NCI-H226 (cell line): ENCODE results near the gene LHFPL3.

Source experiments
- DNase-seq: peaks from one replicate; pipeline ENCODE4 v3.0.0-alpha.2; 2015

The LHFPL3 gene

DNA sequence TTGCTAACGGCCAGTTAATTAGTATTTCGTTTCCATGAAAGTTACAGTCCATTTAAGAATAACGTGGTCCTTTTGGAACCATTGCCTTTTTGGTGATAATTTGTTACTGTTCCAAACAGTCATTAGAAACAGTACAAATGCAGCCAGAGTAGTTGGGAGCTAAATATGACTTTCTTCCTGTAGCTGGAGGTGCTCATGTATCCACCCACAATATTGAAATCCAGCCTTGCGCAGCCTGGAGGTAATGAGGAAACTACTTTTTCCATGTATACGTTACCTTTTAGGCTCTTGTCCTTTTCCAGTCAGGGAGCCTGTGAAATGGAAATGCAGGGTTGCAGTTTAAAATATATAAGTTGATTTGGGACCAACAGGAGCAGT lies 43.6 kb downstream of the LHFPL3 start:
- no peak for DNase-seq

DNA sequence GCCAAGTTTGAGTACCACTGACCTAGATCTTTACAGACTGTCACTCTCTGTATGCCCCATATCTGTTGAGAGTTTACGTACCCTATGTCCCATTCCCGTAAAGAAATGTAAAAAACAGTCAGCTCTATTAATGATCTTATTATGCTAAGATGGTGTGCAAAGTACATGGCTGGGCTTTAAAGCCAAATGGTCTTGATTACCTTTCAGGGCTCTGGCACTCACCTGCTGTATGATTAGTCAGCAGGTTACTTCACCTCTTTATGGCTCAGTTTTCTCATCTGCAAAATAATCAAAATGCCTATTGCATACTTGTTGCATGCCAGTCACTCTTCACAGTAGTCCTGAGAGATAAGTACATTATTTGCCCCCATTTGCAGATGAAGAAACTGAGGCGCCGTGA lies 54.2 kb downstream of the LHFPL3 start:
- no peak for DNase-seq

DNA sequence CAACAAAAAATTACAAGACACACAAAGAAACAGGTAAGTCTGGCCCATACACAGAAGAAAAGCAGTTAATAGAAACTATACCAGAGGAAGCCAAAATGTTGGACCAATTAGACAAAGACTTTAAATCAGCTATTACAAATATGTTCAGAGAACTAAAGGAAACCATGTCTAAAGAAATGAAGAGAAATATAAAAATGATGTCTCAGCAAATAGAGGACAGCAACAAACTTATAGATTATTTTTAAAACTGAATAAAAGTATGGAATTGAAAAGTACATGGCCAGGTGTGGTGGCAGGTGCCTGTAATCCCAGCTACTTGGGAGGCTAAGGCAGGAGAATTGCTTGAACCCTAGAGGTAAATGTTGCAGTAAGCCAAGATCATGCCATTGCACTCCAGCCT lies 58.5 kb downstream of the LHFPL3 start:
- no peak for DNase-seq

DNA sequence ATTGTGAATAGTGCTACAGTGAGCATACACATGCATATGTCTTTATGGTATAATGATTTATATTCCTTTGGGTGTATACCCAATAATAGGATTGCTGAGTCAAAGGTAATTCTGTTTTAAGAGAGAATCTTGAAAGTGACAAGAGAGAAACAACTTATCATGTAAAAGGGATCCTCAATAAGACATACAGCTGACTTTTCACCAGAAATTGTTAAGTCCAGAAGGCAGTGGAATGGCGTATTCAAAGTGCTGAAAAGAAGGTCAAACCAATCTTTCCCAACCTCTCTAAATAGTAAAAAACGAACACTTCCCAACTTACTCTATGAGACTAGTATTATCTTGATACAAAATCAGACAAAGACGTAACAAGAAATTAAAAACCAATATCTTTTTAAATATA lies 59.8 kb downstream of the LHFPL3 start:
- no peak for DNase-seq

DNA sequence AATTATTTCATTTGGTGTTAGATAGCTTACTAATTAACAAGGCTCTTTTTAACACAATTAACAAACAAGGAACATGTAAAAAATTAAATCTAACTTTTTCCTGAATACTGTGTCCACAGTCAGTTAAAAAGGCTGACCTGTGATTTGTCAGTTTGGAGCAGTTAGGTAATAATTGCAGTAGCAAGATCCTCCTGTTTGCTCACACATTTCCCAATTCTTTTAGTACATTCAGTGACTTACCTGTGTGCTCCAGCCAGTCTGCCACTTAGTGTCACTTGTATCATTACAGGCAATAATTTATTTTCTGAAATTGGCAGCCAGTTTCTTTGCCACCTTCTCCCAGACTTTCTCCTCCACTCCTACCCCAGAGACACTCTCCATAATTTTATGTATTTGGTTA lies 66.8 kb downstream of the LHFPL3 start:
- no peak for DNase-seq

DNA sequence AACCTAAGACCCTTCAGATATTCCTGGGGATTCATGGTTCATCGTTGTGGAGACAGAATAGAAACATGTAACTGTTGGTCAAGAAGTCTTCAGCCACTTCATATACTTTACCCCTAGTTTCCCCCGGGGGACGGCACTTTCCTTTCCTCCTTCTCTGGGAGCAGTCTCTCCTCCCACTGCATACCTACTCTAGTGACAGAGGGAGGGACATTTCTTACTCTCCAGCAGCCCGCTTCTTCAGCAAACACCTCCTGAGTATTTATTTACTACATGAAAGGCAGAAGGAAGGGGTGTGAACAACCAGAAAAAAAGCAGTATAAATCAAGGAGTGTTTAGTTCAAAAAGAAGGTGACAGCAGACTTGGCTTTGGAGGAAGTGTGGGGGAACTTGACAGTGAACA lies 69.0 kb downstream of the LHFPL3 start:
- no peak for DNase-seq

DNA sequence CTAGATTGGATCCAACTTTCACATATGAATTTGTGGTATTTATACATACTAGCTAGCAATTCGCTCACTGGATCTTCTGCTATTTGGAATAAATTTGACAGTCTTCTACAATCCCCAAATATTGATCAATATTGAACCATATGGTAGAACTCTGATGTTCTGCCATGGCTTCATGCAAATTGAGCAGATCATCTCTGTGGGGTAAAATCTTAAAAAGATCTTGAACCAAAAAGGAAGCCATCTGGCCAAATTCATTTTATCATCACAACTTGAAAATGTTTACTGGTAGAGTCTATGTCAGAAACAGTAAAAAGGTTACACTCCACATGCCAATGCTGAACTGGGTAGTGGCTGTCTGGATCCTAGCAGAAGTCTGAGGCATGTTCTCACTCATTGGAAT lies 80.0 kb downstream of the LHFPL3 start:
- no peak for DNase-seq

DNA sequence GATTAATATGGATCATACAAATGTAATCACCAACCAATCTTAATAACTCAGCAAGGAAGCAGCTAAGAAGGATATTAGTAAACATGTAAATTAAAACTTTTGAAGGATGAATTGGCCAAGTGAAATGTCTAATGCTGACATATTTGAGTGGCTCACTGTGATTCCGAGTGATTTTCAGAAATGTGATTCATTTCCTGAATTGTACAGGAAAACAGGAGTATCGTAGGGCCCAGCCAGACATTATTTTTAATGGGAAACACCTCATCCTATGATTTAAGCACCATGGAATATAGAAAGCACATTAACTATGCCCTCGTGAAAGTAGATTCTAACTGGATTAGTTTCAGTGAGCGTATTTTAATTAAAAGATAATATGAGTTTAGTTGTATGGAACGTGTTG lies 82.3 kb downstream of the LHFPL3 start:
- DNase-seq: no peak

DNA sequence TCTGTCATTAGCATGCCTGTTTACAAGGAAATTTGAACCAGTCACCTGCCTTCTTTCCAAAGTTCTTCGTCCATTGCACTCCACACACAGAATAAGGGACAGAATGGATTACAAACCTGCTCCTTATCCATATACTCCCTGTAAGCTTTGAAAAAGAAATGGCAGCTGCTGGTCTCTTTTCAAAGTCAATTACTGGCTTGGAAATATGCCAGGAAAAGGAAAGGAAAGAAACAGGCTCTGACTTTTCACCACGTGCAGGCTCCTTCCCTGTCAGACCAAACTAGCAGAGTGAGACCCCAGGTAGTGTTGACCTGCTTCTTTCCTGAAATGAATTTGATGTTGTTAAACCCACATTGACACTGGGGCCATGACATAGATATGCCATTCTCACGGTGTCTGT lies 84.5 kb downstream of the LHFPL3 start:
- no peak for DNase-seq

DNA sequence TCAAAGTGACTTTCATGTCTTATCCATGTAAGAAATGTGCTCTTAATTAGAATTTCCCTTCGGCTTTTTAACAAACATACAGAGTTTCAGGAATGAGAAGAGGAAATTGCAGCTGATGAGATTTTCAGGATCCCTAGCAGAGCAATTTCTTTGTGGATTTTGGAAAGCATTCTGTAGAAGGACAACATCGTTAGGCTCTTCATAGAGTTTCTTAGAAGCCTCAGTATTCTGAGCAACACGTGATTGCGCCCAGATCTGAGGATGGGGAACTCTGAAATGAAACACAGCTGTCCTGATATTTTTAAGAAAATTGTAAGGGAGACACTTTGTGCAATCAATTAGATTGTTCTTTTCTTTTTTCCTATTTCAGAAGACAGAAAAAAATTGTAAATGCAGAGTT lies 85.8 kb downstream of the LHFPL3 start:
- no peak for DNase-seq

DNA sequence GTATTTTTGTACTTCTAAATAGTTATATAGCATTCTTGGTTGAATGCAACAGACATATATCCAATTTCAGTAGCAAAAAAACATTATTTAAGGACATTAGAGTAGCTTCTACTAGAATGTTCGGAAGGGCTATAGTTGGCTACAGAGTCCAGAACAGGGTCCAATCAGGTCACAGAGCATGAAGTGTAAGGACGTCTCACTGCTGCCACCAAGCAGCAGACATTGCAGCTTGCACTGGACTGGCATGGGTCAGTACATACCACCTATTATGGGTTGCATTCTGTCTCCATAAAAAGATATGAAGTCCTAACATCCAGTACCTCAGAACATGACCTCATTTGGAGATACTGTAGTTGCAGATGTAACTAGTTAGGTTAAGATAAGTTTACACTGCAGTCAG lies 87.3 kb downstream of the LHFPL3 start:
- no peak for DNase-seq

DNA sequence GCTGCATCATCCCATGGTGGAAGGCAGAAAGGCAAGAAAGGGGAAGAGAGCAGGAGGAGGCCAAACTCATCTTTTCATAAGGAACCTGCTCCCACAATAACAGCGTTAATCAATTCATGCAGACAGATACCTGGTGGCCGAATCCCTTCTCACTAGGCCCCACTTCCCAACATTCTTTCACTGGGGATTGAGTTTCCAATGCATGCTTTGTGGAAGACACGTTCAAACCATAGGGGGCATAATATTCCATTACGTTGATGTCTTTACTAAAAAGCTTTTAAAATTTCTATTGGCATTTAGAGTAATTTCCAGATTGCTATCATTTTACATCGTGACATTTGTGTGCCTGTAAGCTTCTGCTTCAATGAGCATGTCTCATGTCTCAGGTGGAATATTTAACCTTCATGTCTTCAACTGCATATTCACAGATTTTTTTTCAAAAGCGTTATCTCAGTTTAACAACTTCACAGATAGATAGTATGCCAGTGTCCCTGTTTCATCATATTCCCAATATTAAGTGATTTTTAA lies 88.5 kb downstream of the LHFPL3 start:
- no peak for DNase-seq

DNA sequence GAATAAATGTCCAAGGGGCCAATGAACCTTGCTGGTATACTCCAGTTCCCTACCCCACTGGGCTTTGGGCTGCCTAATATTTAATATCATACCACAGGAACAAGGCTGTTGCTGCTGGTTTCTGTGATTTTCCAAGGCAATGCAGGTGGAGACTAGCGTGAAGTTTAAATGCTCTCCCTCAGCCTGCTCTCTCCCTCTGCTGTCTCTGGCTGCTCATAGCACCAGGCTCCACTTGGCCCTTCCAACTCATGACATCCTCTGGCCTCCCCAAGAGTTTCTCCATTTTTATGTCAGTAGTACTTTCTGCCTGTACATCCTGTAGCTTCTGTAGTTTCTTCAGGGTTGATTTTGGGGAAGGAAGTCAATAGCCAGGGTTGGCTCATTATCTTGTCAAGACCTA lies 103.5 kb downstream of the LHFPL3 start:
- no peak for DNase-seq

DNA sequence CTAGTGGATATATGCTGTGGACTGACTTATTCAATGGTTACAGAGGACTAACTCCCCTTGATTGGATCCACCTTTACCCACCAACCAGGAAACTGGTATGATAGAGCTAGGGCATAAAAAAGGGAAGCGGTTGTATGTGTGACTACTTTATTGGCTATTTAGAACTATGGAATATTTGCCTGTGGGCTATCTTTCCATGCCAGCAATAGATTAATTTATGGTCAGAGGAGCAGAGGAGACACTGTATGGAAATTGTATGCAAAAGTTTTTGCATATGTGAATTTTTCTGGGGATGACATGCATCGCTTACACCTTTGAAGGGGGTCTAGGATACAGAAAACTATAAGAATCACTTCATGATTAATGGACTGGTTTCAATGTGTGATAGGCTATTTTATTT lies 105.7 kb downstream of the LHFPL3 start:
- DNase-seq: no peak

DNA sequence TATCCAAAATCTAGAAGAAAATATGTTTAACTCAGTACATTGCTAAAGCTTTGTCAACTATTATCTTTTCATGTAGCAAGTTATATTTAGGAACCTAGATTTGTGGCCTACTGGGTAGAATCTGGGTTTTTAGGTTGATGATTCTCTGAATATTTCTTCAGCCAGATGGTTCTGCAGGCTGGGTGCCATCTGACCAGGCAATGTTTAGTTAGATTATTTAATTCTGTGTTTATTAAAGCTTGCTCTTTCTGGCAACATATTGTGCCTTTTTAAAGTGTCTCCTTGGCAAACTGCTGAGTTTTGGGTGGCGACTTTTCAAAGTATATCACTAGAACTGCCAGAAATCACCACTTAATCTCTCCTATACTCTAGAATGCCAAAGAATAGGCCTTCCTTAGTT lies 114.1 kb downstream of the LHFPL3 start:
- DNase-seq: no peak

DNA sequence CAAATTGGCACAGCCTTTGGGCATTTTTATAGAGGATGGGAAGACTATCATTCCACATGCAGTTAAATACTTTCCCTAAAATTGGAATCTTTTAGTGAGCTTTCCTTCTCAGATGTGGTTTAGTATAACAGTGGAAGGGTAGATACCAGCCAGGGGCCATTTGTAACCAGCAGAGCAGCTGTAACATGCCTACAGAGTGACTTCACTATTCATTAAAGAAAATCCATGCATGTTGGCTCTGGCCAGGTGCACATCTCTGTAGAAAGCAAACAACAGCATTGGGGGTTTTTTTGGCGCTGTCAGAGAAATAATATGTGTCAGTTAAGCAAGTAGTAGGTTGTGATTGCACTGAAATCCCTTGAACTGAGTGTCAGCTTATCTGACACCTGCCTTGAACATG lies 115.6 kb downstream of the LHFPL3 start:
- DNase-seq: no peak

DNA sequence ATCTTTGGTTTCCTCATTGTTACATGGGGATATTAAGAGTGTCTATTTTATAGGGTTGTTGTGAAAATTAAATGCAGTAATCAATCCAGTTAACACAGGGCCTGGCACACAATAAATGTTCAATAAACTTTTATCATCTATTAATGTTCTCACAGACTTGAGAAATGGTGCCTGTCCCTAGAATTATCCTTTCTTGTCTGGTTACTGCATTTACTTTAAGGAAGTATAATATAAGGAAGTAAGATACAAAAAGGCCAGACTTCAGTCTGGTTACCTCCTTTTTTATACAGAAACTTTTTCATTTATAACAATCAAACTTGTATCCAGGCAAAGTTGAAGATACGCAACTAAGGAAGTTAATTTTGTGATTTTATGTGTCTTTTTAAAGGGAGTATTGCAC lies 117.0 kb downstream of the LHFPL3 start:
- no peak for DNase-seq

DNA sequence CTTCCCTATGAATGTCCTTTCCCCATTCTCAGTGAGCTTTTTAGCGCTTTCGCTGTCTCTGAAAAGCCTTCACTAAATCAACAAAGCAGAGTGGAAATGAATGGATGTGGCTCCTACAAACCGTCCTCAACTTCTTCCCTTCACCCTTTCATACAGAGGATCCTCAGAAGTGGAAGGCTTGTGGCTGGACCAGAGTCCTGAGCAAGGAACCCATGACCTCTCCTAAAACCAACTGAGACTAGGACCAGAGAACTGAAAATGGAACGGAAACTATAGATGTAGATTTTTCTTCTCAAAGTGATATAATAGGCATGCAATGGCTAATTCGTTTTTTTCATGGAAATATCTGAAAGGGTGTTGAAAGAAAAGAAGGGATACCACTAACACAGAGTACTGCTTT lies 122.5 kb downstream of the LHFPL3 start:
- no peak for DNase-seq

DNA sequence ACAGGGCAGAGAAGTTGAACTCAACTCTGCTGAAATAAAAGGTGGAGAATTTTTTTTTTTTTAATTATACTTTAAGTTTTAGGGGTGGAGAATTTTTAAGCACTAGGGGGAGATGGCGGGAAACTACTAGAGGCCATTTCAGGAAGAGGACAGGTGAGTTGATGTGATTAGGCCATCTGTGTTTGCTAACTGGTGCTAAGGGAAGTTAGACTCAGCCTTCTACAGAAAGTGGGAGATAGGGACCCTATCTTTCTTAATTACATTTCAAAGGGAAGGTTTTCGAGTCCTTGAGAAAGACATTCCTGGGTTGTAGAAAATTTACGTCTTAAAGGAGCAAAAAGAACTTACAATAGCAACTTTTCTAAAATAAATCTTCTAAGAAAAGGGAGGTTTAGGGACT lies 124.8 kb downstream of the LHFPL3 start:
- DNase-seq: no peak

DNA sequence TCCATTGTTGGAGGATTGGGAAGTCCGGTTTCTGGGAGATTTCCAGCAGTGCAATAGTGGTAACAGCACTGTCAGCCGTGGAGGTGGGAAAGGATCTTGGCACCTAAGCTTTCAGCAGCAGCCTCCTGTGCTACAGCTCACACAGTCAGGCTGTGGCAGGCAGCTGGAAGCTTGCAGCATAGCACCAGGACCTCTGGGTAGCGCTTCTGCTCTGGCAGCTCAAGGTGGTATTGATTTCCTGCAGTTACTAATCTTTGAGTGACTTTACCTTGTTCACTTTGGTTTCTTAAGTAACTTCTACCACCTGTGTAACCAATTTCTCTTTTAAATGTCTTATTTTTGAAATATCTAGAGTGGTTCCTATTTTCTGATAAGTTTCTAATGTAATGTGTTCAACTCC lies 130.5 kb downstream of the LHFPL3 start:
- DNase-seq: no peak

DNA sequence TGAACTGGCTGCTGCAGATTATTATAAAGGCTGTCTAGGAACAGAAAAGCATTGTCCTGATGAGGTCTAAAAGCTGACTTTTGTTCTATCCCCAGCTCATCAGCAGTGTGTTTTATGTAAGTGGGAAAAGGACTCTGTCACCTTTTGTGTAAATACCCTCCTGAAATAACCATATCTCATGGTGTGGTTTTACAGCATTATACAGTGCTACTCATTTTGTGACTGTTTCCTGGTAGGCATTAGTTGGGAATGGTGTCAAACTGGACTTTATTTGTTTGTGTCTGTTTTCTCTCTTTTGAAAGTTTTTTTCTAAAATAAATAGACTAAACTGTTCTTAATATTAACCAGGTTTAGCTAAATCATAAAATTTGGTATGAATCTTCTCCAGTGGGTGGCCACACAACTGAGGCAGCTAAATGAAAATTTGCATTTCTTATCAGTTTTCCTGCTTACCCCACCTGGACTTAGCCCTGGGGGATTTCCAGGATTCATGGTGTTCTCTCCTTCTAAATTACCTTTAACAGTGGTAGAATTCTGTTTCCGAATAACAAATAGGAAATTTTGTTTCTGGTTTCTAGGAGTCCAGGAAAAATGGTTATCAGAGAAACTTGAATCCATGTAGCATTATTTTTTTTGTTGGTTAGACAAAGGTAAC lies 140.9 kb downstream of the LHFPL3 start:
- no peak for DNase-seq

DNA sequence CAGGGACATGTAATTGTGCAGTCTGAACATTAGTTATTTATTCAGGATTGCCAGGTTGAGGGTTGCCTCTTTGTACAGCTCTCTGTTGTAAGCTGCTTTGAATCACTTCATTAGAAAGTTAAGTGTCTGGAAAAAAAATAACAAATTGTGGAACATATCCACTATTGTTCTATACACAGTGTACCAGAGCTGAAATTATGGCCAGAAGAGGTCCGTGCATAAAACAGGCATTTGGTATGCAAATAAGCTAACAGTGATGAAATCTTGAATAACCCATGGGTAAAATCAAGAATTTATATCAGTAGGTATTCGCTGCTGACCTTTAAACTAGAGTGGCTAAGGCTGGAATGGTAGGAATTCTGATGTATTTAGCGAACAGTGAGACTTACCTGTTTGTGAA lies 152.1 kb downstream of the LHFPL3 start:
- no peak for DNase-seq

DNA sequence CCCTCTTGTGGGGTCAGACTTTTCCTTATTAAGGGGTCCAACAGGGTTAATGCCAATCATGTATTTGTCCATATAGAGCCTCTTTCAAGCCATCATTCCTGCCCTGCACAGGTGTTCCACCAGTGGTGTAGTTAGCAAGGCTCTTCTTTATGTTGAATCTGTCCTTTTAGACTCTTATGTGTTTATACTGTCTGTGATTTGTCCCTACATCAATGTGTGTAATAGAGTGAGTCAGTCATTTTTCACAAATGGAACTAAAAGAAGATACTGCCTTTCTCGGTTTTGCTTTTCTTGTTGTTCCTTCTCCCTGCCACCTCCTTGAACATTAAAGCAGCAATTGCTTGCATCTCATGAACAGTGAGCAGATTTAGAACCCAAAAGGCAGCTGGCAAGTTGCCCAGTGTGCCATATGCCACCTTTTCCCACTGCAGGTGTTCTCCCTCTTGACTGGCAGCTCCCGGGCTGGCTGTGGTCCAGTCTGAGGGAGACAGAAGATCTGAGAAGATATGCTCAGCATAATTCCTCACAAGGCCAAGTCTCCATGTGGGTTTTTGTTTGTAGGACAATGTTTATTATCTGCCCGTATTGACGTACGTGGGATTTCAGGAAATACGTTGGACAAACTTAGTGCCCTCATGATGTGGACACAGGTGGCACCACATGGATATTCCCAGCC lies 154.1 kb downstream of the LHFPL3 start:
- DNase-seq: no peak

DNA sequence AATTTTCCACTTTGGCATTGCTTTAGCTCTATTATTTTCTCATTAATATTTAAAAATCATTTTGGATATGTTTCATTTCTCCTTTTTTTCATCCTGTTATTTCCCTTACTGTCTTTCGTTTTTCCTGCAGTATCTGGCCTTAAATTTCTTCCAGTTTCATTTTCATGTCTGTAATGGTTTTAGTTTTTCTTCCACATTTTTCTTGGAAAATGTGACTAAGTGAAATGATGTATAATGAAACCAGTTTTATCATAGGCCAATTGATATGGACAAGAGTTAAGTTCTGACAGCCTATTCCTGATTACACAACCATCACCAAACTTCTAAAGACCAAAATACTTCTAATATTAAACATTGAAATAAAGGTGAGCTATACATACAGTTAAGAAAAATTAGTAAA lies 158.5 kb downstream of the LHFPL3 start:
- no peak for DNase-seq

DNA sequence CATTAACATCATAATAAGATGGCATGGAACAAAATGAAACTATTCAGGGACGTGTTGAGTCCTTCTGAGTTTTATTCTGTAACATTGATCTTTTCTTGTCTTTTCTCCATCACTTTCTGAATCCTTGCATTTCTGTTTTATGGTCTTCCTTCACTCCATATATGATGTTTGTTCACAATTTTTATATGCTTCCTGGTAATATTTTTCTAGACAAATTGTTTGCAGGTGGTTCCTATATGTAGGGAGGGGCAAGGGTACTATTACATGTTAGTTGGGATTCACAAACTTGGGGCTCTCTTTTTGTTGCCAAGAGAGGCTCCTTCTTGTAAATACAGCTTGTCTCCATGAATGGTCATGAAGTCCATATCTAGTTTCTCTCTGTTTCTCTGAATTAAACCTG lies 159.2 kb downstream of the LHFPL3 start:
- DNase-seq: no peak
